ENCODE measurements around the gene FBXL12.
A peak's percentile ranks its signal among the peaks of the same experiment; 100 is the strongest.

- peak in 2 of 3 donors; percentile 25 to 30 for TF ChIP-seq CTCF (IDR thresholded peaks at IDR 0.05)
- peak in 2 of 3 donors; percentile 10 to 41 for TF ChIP-seq POLR2AphosphoS5 (IDR thresholded peaks at IDR 0.05)
- no peak for TF ChIP-seq POLR2A (IDR thresholded peaks at IDR 0.05)
Observed at GRCh38 chr19:9834726-9835506, 16.0 kb upstream of the FBXL12 start, which contains the start of gene PIN1.
